ENCODE data around the gene IFNK.

IFNK gene

DNA sequence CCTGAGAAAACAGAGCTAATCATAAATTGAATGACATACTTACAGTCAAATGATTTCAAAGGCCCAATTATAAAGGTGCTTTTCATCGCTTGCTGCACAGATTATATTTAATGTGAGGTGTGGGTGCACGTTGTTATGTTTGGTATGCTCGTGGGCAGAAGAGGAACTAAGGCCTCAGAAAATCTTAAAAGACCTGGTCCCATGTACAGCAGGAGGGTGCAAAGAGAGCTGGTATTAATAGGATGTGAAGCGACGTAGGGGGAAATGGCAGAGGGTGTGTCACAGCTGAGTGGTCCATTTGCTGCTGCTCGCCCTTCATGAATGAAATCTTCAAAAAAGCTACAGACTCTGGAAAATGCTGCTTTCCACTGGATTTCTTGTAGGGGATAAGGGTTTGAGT, 40.5 kb upstream of the IFNK start:
- Histone ChIP-seq H3K9me3 (ENCODE audit: control insufficient read depth, insufficient read depth, low read length) (no peaks in the 10 kb centered on the region), H4K20me1 (ENCODE audit: control insufficient read depth, insufficient read depth, low read depth, low read length) (no peaks in the 10 kb centered on the region), H3K4me1 (ENCODE audit: control insufficient read depth, low read length) (0 out of 2 replicates have a peak, but pooled peaks cover 6% of the 10 kb centered on the region), H3K79me2 (ENCODE audit: control insufficient read depth, low read length) (no peaks in the 10 kb centered on the region), H3K36me3 (ENCODE audit: control insufficient read depth, low read length) (no peaks in the 10 kb centered on the region), H3K4me3 (ENCODE audit: low read length) (no peak overlapping the region), H3K9me2 (replicated peaks; ENCODE audit: control insufficient read depth, low read length) (no peaks in the 10 kb centered on the region), H3K4me2 (ENCODE audit: low read length) (no peak overlapping the region), H3K27ac (ENCODE audit: low read depth, low read length) (no peak overlapping the region), H3F3A (ENCODE audit: control insufficient read depth, insufficient read depth) (no peaks in the 10 kb centered on the region), H3K27me3 (ENCODE audit: control insufficient read depth, low read length) (no peaks in the 10 kb centered on the region)
- TF ChIP-seq EZH2phosphoT487 (IDR thresholded peaks at IDR 0.05; ENCODE audit: borderline replicate concordance, low read length) = no peak
- TF ChIP-seq, protein P1, sequence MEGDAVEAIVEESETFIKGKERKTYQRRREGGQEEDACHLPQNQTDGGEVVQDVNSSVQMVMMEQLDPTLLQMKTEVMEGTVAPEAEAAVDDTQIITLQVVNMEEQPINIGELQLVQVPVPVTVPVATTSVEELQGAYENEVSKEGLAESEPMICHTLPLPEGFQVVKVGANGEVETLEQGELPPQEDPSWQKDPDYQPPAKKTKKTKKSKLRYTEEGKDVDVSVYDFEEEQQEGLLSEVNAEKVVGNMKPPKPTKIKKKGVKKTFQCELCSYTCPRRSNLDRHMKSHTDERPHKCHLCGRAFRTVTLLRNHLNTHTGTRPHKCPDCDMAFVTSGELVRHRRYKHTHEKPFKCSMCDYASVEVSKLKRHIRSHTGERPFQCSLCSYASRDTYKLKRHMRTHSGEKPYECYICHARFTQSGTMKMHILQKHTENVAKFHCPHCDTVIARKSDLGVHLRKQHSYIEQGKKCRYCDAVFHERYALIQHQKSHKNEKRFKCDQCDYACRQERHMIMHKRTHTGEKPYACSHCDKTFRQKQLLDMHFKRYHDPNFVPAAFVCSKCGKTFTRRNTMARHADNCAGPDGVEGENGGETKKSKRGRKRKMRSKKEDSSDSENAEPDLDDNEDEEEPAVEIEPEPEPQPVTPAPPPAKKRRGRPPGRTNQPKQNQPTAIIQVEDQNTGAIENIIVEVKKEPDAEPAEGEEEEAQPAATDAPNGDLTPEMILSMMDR (IDR thresholded peaks at IDR 0.05; ENCODE audit: low read depth, low read length, poor library complexity, severe bottlenecking) = no peak

DNA sequence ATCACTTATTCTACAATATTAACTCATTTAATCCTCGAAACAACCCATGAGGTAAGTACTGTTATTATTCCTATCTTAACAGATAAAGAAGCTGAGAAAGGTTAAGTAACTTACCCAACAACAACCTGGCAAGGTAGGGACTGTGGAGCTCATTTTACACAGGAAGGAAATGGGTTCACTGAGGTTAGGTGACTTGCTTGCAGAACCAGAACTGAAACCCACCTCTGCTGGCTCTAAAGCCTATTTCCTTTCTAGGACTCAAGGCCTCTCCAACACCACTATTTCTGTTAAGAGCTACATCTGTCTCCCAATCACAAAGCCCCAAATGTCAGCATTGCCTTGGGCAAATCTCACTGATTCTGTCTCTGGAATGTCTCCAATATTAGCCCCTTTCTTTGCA, 38.9 kb upstream of the IFNK start:
- no peak for TF ChIP-seq EZH2phosphoT487 (IDR thresholded peaks at IDR 0.05; ENCODE audit: borderline replicate concordance, low read length)
- TF ChIP-seq, protein P1 (IDR thresholded peaks at IDR 0.05; ENCODE audit: low read depth, low read length, poor library complexity, severe bottlenecking) = no peak
- H3K4me2 ChIP-seq (ENCODE audit: low read length) = no peak overlapping the region
- H3K9me2 ChIP-seq (replicated peaks; ENCODE audit: control insufficient read depth, low read length) = no peaks in the 10 kb centered on the region

DNA sequence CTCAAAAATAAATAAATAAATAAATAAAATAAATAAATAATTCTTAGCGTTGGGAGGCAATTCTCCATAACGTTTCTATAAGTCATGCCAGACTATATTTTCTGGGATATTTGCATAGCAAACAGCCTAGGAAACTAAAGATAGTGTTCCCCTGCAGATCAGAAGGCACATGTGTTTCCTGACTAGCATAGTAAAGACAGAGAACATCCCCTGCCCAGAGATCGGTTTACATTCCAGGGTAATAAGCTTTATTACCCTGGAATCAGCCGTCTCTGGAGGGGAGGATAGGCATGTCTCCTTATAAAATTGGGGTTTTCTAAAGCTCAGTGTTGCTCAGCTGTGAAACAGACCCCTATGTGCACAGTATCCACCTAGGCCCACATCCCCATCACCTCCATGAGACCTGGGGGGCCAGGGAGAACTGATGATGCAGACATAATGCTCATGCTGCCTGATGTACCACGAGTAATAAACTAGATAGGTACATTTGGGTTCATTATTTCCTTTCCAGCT, 36.9 kb upstream of the IFNK start:
- Histone ChIP-seq H3K9me2 (replicated peaks; ENCODE audit: control insufficient read depth, low read length) (no peaks in the 10 kb centered on the region), H3K27me3 (ENCODE audit: control insufficient read depth, low read length) (no peaks in the 10 kb centered on the region), H4K20me1 (ENCODE audit: control insufficient read depth, insufficient read depth, low read depth, low read length) (no peaks in the 10 kb centered on the region), H3K9me3 (ENCODE audit: control insufficient read depth, insufficient read depth, low read length) (no peaks in the 10 kb centered on the region), H3K4me3 (ENCODE audit: low read length) (no peak overlapping the region), H3F3A (ENCODE audit: control insufficient read depth, insufficient read depth) (no peaks in the 10 kb centered on the region), H3K4me1 (ENCODE audit: control insufficient read depth, low read length) (0 out of 2 replicates have a peak, but pooled peaks cover 6% of the 10 kb centered on the region), H3K4me2 (ENCODE audit: low read length) (no peak overlapping the region), H3K79me2 (ENCODE audit: control insufficient read depth, low read length) (no peaks in the 10 kb centered on the region), H3K36me3 (ENCODE audit: control insufficient read depth, low read length) (no peaks in the 10 kb centered on the region), H3K27ac (ENCODE audit: low read depth, low read length) (no peak overlapping the region)
- TF ChIP-seq, protein P1 (IDR thresholded peaks at IDR 0.05; ENCODE audit: low read depth, low read length, poor library complexity, severe bottlenecking) = no peak
- TF ChIP-seq EZH2phosphoT487 (IDR thresholded peaks at IDR 0.05; ENCODE audit: borderline replicate concordance, low read length) = no peak

More for the DNA sequence above, 38.9 kb upstream of the IFNK start:
- no peak overlapping the region for H3K4me3 ChIP-seq (ENCODE audit: low read length)
- 0 out of 2 replicates have a peak, but pooled peaks cover 6% of the 10 kb centered on the region for H3K4me1 ChIP-seq (ENCODE audit: control insufficient read depth, low read length)
- H3K36me3 ChIP-seq (ENCODE audit: control insufficient read depth, low read length) = no peaks in the 10 kb centered on the region
- no peak overlapping the region for H3K27ac ChIP-seq (ENCODE audit: low read depth, low read length)
- H4K20me1 ChIP-seq (ENCODE audit: control insufficient read depth, insufficient read depth, low read depth, low read length) = no peaks in the 10 kb centered on the region
- no peaks in the 10 kb centered on the region for H3K9me3 ChIP-seq (ENCODE audit: control insufficient read depth, insufficient read depth, low read length)
- no peaks in the 10 kb centered on the region for H3K27me3 ChIP-seq (ENCODE audit: control insufficient read depth, low read length)
- H3K79me2 ChIP-seq (ENCODE audit: control insufficient read depth, low read length) = no peaks in the 10 kb centered on the region
- no peaks in the 10 kb centered on the region for H3F3A ChIP-seq (ENCODE audit: control insufficient read depth, insufficient read depth)

Measured in DOHH2 (cell line).